Activated CD4-positive, alpha-beta T cell treated with anti-CD3 and anti-CD28 coated beads for 24 hours (primary cell): ENCODE results near the gene CD300A.
"Not testable (repeated sequence)": the region's sequence is repeated elsewhere in the genome, so short reads cannot be mapped to it uniquely, and the experiment has no call there.

Experiments used
- DNase-seq, 2 donors: peaks; one replicate each; pipeline ENCODE4 v3.0.0-alpha.2; 2020; ENCODE audit warnings: low read depth in 2 of 2

CD300A gene

DNA sequence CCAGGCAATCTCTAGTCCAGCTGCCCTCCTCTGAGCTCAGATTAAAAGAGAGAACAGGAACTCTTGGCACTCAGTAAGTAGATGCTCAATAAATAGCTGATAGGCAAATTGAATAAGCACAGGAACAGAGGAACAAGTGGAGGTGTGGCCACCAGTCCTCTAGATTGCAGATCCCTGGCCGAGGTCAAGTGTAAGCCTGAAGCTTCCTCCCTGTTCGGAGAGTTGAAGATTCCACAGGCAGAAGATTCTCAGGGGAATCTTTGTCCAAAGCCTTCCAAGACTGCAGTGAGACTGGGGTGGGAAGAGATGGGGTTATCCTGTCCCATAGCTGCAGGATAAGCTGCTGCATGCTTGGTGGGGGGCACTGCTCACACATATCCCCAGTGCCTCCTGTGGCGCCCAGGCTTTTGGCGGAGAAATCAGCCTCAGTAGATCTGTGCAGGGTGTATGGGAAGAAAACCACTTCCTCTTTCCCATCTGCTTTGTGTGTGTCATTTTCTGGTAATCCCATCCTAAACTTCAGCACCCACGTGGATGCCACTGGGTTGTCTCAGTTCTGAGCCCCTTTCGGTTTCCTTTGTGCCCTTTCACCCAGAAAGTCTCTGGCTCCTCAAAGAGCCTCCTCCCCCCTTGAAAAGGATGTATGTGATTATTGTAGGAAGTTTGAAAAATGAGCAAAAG lies 12.1 kb downstream of the CD300A start:
- DNase-seq, result peak in 1 of 2 donors; percentile 33

- DNase-seq, result no peak
Measured at GRCh38 chr17:74480290-74480689, 13.9 kb downstream of the CD300A start.

DNA sequence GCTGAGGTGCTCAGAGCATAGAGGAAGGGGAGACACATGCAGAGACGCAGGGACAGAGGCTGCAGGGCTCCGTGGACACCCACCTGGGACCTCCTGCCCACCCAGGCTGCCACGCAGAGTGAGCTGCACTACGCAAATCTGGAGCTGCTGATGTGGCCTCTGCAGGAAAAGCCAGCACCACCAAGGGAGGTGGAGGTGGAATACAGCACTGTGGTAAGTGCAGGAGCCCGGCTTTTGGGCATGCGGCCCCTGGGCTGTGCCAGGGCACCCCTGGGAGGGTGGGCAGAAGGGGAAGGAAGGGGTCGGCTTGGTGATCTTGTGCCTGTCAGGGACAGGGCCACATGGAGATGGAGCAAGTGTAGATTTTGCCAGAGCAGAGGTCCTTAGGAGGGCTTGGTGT lies 15.2 kb downstream of the CD300A start:
- no peak for DNase-seq

- DNase-seq, result no peak
Measured at GRCh38 chr17:74484066-74484465, 17.6 kb downstream of the CD300A start.

GRCh38 chr17:74485022-74485743 lies 18.7 kb downstream of the CD300A start:
- DNase-seq, result no peak

- DNase-seq, result no peak
Measured at GRCh38 chr17:74485841-74486240, 19.4 kb downstream of the CD300A start.

GRCh38 chr17:74488276-74488675 lies 21.8 kb downstream of the CD300A start:
- DNase-seq, result not testable (repeated sequence)

GRCh38 chr17:74490716-74491115 lies 24.3 kb downstream of the CD300A start:
- no peak for DNase-seq

GRCh38 chr17:74491626-74492025 lies 25.2 kb downstream of the CD300A start:
- DNase-seq, result no peak

- DNase-seq, result peak; percentile 49 to 57
Measured at GRCh38 chr17:74493331-74493833, 26.9 kb downstream of the CD300A start.

- no peak for DNase-seq
Measured at GRCh38 chr17:74497471-74497870, 31.0 kb downstream of the CD300A start.

DNA sequence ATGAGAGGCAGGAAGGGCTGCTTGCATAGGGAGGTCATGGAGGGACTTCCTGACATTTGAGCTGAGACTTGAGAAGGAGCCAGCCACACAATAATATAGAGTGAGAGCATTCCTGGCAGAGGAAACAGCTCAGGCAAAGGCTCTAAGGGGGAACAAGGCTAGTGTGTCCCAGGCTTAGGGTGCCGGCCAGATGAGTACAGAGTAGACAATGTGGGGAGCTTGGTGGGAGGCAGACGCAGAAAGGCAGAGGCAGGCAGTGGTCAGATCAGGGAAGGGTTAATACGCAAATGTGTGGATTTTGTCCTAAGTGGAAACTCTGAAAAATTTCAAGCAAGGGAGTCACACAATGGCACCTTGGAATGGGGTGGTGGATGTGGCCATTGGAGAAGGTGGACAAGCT lies 33.6 kb downstream of the CD300A start:
- DNase-seq, result no peak

DNA sequence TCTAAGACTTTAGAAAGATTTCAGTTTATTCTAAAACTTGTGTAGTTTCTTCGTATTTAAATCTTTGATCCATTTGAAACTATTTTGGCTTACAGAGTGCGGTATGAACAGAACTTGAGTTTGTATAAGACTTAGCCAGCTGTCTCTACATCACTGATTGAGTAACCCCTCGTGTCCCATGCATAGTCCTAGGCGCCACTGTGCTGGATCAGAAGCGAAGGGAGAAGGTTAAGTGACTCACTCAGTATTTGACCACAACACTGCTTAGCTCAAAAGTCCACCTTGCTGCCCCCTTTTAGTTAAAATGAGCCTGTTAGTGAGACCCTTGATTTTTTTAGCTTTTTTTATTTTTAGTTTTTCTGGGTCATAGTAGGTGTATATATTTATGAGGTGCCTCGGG lies 36.4 kb downstream of the CD300A start:
- no peak for DNase-seq

GRCh38 chr17:74503949-74504348 lies 37.5 kb downstream of the CD300A start:
- DNase-seq, result not testable (repeated sequence)

- DNase-seq, result no peak
Measured at GRCh38 chr17:74508156-74508555, 41.7 kb downstream of the CD300A start.

DNA sequence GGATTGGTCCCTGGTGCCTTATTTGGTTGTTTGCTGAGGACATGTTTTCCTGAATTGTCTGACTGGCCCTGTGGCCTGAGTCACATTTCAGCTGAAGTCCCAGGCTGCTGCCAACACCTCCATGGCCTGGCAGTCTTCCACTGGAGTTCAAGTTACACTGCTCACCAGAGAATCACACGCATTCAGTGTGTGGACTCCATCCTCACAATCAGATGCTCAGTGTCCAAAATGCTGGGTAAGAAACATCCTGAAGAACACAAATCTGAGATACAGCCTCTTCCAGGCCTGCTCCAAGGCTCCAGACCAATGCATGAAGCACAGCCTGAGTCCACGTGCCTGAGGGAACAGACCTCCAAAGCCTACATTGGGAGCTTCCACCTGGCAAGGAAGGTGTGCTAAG lies 45.6 kb downstream of the CD300A start:
- no peak for DNase-seq

DNA sequence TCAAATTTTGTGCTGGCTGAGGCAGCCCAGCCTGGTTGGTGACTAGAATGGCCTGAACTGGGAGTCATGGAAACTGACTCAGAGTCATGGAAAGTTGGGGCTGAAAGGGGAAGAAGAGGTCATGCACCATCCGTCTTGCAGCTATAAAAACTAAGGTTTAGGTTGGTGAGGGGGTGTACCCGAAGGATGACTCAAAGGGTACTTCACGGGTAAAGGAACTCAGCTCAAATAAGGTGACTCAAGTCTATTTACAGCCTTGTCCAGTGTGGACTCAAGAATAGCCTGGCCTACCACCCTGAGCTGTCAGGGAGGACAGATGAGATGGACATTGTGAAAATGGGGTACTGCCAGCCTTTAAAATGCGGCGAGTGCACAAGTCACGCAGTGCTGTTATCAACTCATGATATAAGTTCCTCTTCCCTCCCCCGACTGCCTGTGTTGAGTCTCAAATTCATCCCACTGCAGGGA lies 46.2 kb downstream of the CD300A start:
- peak; percentile 18 to 26 for DNase-seq

- peak in 1 of 2 donors; percentile 10 for DNase-seq
Measured at GRCh38 chr17:74513987-74514631, 47.7 kb downstream of the CD300A start.

- no peak for DNase-seq
Measured at GRCh38 chr17:74514632-74515334, 48.3 kb downstream of the CD300A start.

GRCh38 chr17:74515941-74516340 lies 49.5 kb downstream of the CD300A start:
- no peak for DNase-seq

- no peak for DNase-seq
Measured at GRCh38 chr17:74516561-74517328, 50.3 kb downstream of the CD300A start.
